Measurements from ENCODE around the gene ADSL. TPM values are rescaled to one million over a fixed set of nuclear protein-coding genes. Genes with fewer than 3 reads are reported as not detected.

ADSL gene
- total RNA-seq, 4 donors from 2014 or later, result 41.8 to 51.7 (median 45.2) TPM

- no peak overlapping the region for H3K27ac ChIP-seq
- no peaks in the 10 kb centered on the region for H3K27me3 ChIP-seq
- H3K4me3 ChIP-seq, result no peak overlapping the region
- peaks cover 3% of the 10 kb centered on the region for H3K4me1 ChIP-seq
- no peak for DNase-seq (ENCODE audit: low spot score in 2 of 2)
- 84% methylated on average over 9 of the region's 9 CpGs for WGBS
- TF ChIP-seq EP300 (IDR thresholded peaks at IDR 0.05), result no peak
- no peak for TF ChIP-seq POLR2A (IDR thresholded peaks at IDR 0.05)
- TF ChIP-seq POLR2AphosphoS5 (IDR thresholded peaks at IDR 0.05), result no peak
- TF ChIP-seq CTCF (IDR thresholded peaks at IDR 0.05), result no peak
- no peaks in the 10 kb centered on the region for H3K9me3 ChIP-seq
- H3K36me3 ChIP-seq, result peaks cover 33% of the 10 kb centered on the region
Observed at GRCh38 chr22:40328546-40329456, 17.5 kb upstream of the ADSL start.

- Histone ChIP-seq H3K27me3 (no peaks in the 10 kb centered on the region), H3K27ac (no peak overlapping the region), H3K4me1 (peaks cover 3% of the 10 kb centered on the region), H3K4me3 (no peak overlapping the region), H3K9me3 (no peaks in the 10 kb centered on the region), H3K36me3 (peaks cover 34% of the 10 kb centered on the region)
- no peak for DNase-seq (ENCODE audit: low spot score in 2 of 2)
- 85% methylated on average over 9 of the region's 9 CpGs for whole genome bisulfite sequencing
- TF ChIP-seq CTCF (IDR thresholded peaks at IDR 0.05) (no peak), EP300 (IDR thresholded peaks at IDR 0.05) (no peak), POLR2AphosphoS5 (IDR thresholded peaks at IDR 0.05) (no peak), POLR2A (IDR thresholded peaks at IDR 0.05) (no peak)
Observed at GRCh38 chr22:40329466-40329865, 16.8 kb upstream of the ADSL start.

GRCh38 chr22:40330086-40330485 lies 16.2 kb upstream of the ADSL start:
- H3K4me1 ChIP-seq, result peaks cover 3% of the 10 kb centered on the region
- 65% methylated on average over 4 of the region's 4 CpGs for WGBS

GRCh38 chr22:40330615-40331014 lies 15.7 kb upstream of the ADSL start:
- peaks cover 3% of the 10 kb centered on the region for H3K4me1 ChIP-seq
- DNase-seq (ENCODE audit: low spot score in 2 of 2), result no peak
- no peaks in the 10 kb centered on the region for H3K27me3 ChIP-seq
- TF ChIP-seq CTCF (IDR thresholded peaks at IDR 0.05) (no peak), EP300 (IDR thresholded peaks at IDR 0.05) (no peak), POLR2AphosphoS5 (IDR thresholded peaks at IDR 0.05) (no peak), POLR2A (IDR thresholded peaks at IDR 0.05) (no peak)
- H3K4me3 ChIP-seq, result no peak overlapping the region
- no peak overlapping the region for H3K27ac ChIP-seq
- WGBS, result 85% methylated on average over 10 of the region's 10 CpGs
- H3K9me3 ChIP-seq, result no peaks in the 10 kb centered on the region
- peaks cover 30% of the 10 kb centered on the region for H3K36me3 ChIP-seq

More at GRCh38 chr22:40330086-40330485, 16.2 kb upstream of the ADSL start:
- peaks cover 34% of the 10 kb centered on the region for H3K36me3 ChIP-seq
- no peaks in the 10 kb centered on the region for H3K9me3 ChIP-seq
- H3K4me3 ChIP-seq, result no peak overlapping the region
- H3K27ac ChIP-seq, result no peak overlapping the region
- H3K27me3 ChIP-seq, result no peaks in the 10 kb centered on the region
- no peak for DNase-seq (ENCODE audit: low spot score in 2 of 2)
- TF ChIP-seq POLR2AphosphoS5 (IDR thresholded peaks at IDR 0.05) (no peak), CTCF (IDR thresholded peaks at IDR 0.05) (no peak), POLR2A (IDR thresholded peaks at IDR 0.05) (no peak), EP300 (IDR thresholded peaks at IDR 0.05) (no peak)

- peaks cover 3% of the 10 kb centered on the region for H3K4me1 ChIP-seq
- no peak overlapping the region for H3K4me3 ChIP-seq
- H3K36me3 ChIP-seq, result peaks cover 29% of the 10 kb centered on the region
- TF ChIP-seq EP300 (IDR thresholded peaks at IDR 0.05) (no peak), CTCF (IDR thresholded peaks at IDR 0.05) (no peak), POLR2A (IDR thresholded peaks at IDR 0.05) (no peak), POLR2AphosphoS5 (IDR thresholded peaks at IDR 0.05) (no peak)
- DNase-seq (ENCODE audit: low spot score in 2 of 2), result no peak
- 67% methylated on average over 4 of the region's 4 CpGs for WGBS
- no peaks in the 10 kb centered on the region for H3K27me3 ChIP-seq
- no peak overlapping the region for H3K27ac ChIP-seq
- H3K9me3 ChIP-seq, result no peaks in the 10 kb centered on the region
Observed at GRCh38 chr22:40331706-40332105, 14.6 kb upstream of the ADSL start.

All from suprapubic skin (tissue), 4 donors.